Measurements from ENCODE around the gene RBM47. TPM values are rescaled to one million over a fixed set of nuclear protein-coding genes. Genes with fewer than 3 reads are reported as not detected.
"Not testable (repeated sequence)": the region's sequence is repeated elsewhere in the genome, so short reads cannot be mapped to it uniquely, and the experiment has no call there.

The RBM47 gene
- 5.2 and 8.3 TPM in 2 replicates for total RNA-seq (2014; rRNA removed; shearing (Covaris generic))

GRCh38 chr4:40629401-40630334, at the start of gene RBM47:
Gene RBM47, minus strand, starts transcription at chr4:40629864. Its CDS starts 190,971 bp downstream, at chr4:40438893.
- DNase-seq (ENCODE audit: low spot score): peak; percentile 34

- no peak for DNase-seq (ENCODE audit: low spot score)
These were observed 48.8 kb upstream of the RBM47 start for GRCh38 chr4:40678421-40678820.

GRCh38 chr4:40675166-40675565, 45.5 kb upstream of the RBM47 start:
- DNase-seq (ENCODE audit: low spot score): no peak

- peak; percentile 100 for DNase-seq (ENCODE audit: low spot score)
These were observed 43.2 kb upstream of the RBM47 start for GRCh38 chr4:40672528-40673522.

- no peak for DNase-seq (ENCODE audit: low spot score)
These were observed 39.8 kb upstream of the RBM47 start for GRCh38 chr4:40669504-40669903.

- no peak for DNase-seq (ENCODE audit: low spot score)
These were observed 36.2 kb upstream of the RBM47 start for GRCh38 chr4:40665842-40666241.

- peak; percentile 44 for DNase-seq (ENCODE audit: low spot score)
These were observed 33.4 kb upstream of the RBM47 start for GRCh38 chr4:40662962-40663604.

GRCh38 chr4:40661803-40662202, 32.1 kb upstream of the RBM47 start:
- DNase-seq (ENCODE audit: low spot score): no peak

- no peak for DNase-seq (ENCODE audit: low spot score)
These were observed 26.7 kb upstream of the RBM47 start for GRCh38 chr4:40656201-40656863.

GRCh38 chr4:40651280-40651679, 21.6 kb upstream of the RBM47 start:
- no peak for DNase-seq (ENCODE audit: low spot score)

- no peak for DNase-seq (ENCODE audit: low spot score)
These were observed 19.7 kb upstream of the RBM47 start for GRCh38 chr4:40649321-40649720.

- DNase-seq (ENCODE audit: low spot score): no peak
These were observed 19.1 kb upstream of the RBM47 start for GRCh38 chr4:40648742-40649281.

GRCh38 chr4:40648131-40648530, 18.5 kb upstream of the RBM47 start:
- no peak for DNase-seq (ENCODE audit: low spot score)

- no peak for DNase-seq (ENCODE audit: low spot score)
These were observed 15.9 kb upstream of the RBM47 start for GRCh38 chr4:40645586-40645985.

- no peak for DNase-seq (ENCODE audit: low spot score)
These were observed 2.4 kb upstream of the RBM47 start for GRCh38 chr4:40632080-40632479.

GRCh38 chr4:40630335-40631021, 814 bp upstream of the RBM47 start:
- no peak for DNase-seq (ENCODE audit: low spot score)

GRCh38 chr4:40628888-40629287, 776 bp downstream of the RBM47 start:
- DNase-seq (ENCODE audit: low spot score): no peak

- DNase-seq (ENCODE audit: low spot score): not testable (repeated sequence)
These were observed 1.3 kb downstream of the RBM47 start for GRCh38 chr4:40628407-40628806.

GRCh38 chr4:40627540-40627939, 2.1 kb downstream of the RBM47 start:
- no peak for DNase-seq (ENCODE audit: low spot score)
